Amniotic epithelial cell (primary cell): ENCODE measurements around the gene USP11.
"Not testable (repeated sequence)": the region's sequence is repeated elsewhere in the genome, so short reads cannot be mapped to it uniquely, and the experiment has no call there.

Experiments
- DNase-seq: peaks from one replicate; pipeline ENCODE4 v3.0.0-alpha.2; 2010; ENCODE audit warnings: low read depth

Gene USP11

DNA sequence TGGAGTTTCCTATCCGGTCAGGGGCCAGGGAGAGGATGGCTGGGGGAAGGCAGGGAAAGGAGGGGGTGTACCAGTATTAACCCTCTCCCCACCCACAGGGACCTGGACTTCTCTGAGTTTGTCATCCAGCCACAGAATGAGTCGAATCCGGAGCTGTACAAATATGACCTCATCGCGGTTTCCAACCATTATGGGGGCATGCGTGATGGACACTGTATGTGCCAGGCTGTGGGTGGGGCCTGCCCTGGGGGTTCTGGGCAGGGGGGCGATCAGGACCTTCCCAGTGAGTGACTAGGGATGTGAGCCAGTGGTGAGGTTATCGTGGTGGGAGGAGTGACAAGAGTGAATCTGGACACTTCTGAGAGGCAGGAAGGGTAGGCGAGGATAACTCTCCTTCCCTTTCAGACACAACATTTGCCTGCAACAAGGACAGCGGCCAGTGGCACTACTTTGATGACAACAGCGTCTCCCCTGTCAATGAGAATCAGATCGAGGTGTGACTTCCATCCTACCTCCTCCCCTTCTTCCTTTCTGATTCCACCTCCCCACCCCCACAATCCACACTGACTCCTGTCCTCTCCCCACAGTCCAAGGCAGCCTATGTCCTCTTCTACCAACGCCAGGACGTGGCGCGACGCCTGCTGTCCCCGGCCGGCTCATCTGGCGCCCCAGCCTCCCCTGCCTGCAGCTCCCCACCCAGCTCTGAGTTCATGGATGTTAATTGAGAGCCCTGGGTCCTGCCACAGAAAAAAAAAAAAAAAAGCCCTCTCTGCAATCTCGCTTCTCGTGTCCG, 14.6 kb downstream of the USP11 start:
- peak; percentile 73 for DNase-seq

DNA sequence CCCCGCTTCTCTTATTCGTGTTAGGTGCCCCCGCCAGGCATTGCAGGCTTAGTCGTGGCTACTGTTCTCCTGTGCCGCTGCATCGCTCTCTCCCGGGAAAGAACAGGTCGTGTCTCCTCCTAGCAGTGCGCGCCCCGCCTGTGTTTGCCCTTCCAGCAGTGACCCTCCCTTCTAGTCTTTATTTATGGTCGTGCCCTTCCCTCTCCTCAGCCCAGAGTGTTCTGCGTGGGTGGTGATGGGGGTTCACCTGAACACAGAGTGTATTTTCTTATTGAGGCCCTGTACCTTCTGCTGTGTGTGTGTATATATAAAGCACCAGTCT, 15.2 kb downstream of the USP11 start:
- no peak for DNase-seq

DNA sequence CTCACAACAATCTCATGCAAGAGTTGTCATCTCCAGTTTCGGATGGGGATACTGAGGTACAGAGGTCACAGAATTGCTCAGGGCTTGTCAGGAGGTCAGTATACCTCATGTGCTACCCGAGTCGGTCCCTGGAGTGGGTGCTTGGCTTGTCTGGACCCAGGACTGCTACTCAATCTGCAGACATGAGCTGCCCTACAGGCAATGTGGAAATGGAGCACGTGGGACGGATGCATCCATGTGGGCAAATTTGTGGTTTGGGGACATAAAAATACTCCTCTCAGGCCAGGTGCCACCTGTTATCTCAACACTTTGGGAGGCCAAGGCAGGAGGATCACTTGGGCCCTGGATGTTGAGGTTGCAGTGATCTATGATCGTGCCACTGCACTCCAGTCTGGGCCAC, 15.8 kb downstream of the USP11 start:
- DNase-seq = no peak

DNA sequence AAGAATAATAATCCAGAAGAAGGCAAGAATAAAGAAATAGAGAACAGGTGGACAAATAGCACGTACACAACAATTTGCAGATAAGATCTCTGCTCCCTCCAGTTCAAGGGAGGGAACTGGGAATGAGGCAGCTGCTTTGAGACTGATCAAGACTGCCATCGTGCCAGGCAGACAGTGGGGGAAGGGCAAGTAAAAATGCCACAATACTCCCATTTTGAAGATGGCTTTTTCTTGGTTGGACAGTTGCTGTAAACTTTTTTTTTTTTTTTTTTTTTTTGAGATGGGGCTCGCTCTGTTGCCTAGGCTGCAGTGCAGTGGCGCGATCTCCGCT, 17.2 kb downstream of the USP11 start:
- DNase-seq = no peak

DNA sequence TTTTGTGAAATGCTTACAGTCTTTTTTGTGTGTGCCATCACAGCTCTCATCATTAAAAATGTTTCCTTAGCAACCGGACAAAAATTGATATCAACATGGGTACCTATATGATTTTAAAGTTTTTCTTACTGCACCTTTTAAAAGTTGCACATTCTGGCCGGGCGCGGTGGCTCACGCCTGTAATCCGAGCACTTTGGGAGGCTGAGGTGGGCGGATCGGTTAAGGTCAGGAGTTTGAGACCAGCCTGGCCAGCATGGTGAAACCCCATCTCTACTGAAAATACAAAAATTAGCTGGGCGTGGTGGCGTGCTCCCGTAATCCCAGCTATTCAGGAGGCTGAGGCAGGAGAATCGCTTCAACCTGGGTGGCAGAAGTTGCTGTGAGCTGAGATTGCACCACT, 24.8 kb downstream of the USP11 start:
- DNase-seq = not testable (repeated sequence)

DNA sequence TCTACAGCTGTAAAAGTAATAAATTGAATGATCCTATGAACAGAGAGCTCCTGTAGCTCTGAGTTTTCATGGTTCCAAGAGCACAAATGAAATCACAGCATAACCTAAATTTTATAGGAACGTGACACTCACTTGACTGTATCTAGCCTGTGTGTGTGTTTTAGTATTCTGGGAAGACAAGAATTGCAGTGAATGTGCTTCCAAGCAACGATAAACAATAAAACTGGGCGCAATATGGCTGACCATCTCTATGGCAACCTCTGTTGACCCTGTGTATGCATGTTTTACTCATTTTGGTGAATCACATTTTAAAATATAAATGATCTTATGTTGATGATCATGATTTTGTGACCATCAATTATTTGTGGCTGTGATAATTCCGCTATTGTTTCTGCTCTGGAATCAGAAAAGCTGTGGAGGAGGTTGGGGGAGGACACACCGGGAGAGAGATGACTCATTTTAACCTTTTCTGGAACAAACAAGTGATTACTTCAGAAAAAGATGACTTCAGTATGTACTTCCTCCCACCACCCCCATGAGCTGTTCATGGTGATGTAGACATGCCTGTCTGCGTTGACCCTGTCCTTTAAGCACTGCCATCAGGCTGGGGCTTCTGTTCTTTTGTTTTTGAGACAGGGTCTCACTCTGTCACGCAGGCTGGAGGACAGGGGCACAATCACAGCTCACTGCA, 31.8 kb downstream of the USP11 start:
- DNase-seq = peak; percentile 82

DNA sequence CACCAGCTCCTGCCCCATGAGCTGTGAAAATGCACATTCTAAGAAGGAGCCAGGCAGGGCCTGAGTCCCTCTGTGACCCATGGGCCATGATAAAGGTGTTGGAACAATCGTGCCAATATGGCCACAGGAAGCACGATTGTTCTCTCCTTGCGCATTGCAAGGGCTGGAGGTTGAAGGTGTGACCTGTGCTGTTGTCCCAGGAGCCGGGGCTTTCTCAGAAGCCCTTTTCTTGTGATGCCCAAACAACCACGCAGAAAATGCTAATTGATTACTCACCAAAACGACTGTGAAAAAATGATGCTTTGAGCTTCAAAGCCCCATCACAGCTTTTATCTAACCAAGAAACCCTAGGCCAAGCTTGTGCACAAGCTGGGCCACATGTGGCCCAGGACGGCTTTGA, 33.8 kb downstream of the USP11 start:
- DNase-seq = no peak

DNA sequence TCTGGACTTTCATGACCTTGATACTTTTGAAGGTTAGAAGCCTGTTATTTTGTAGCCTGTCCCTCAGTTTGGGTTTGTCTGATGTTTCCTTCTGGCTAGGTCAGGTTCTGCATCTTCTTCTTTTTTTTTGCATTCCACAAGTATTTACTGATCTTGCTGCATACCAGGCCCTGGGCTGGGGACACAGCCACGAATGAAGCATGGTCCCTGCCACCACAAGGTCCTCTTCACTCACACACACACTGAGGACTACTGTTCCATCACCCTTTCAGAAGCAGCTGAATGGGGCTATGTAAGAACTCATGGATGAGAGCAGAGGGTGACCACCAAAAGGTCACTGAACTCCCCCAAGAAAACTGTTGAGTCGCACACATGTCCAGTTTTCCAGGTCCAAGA, 39.2 kb downstream of the USP11 start:
- DNase-seq = no peak

DNA sequence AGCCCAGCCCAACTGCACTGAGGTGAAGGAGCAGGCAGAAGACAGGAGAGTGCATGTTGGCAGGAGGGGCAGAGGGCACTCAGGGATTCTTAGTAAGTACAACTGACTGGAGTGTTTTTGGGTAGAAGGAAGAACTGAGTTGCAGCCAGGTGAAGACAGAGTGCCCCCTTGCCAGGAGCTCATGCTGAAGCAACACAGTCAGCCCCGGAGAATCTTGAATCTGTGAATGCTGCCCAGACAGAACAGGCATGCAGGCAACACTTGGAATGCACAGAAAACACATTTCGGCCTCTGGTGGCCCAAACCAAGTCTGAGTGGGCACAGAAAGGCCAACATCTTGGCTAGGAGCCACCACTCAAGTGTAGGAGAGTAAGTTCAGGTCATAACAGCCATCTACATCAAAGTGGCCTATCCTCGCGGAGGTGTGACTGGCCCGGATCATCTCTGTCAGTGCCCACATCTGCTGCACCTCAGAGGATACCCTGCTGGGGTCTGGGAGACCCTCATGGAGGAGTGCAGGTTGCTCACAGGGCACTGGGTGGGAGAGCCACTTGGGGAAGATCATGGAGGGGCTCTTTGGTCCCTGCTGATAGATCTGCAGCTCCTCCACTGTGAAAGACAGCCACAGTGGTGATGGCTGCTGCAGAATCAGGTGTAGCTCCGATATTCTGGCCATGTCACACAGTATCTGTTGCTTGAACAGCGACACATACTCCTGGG, 40.4 kb downstream of the USP11 start:
- no peak for DNase-seq

DNA sequence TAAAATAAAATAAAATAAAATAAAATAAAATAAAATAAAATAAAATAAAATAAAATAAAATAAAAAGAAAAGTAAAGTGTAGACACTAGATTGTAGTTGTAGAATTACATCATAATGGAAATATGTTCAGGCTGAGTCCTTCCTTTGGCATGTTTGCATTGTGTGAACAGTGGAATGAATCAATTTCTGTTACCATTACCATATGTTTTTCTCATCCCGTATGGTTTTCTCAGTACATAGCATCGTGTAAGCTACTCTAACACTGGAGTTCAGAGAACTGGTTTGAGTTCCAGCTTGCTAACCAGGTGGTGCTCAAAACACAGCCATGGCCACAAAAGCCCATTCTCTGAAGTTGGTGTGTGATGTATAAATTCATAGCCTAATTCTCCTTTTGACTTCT, 45.9 kb downstream of the USP11 start:
- DNase-seq = no peak

DNA sequence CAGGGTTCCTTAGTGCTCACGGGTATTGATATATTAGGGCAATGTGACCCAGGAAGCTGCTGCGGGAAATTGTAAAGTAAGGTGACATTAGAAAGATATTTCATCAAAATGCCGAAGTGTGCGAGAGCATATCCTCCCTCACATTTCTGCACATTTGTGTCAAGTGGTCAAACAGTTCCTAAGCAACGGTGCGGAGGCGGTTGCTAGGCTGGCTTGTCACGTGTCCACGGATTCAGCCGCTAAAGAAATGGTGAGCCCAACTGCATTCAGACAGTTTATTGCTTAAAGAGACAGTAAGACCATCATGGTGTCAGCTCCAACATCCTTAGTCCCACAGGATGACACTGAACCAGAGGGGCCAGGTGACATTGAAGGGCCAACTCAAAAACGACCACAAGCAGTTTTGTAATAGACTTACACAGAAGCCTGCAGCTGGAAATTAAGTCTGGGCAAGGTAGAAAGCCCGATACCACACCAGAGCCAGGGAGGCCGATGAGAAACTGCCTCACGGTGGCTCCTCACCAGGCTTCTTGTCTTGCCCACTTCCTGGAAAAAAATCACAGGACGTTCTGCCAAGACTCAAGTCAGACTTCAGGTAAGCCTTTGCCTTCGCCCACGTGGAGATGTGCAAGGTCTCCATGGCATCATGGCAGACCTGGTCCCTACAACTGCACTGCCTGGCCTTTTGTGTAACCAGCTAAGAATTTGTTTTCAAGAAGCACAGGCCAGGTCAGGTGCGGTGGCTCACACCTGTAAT, 50.4 kb downstream of the USP11 start:
- DNase-seq = peak; percentile 74

DNA sequence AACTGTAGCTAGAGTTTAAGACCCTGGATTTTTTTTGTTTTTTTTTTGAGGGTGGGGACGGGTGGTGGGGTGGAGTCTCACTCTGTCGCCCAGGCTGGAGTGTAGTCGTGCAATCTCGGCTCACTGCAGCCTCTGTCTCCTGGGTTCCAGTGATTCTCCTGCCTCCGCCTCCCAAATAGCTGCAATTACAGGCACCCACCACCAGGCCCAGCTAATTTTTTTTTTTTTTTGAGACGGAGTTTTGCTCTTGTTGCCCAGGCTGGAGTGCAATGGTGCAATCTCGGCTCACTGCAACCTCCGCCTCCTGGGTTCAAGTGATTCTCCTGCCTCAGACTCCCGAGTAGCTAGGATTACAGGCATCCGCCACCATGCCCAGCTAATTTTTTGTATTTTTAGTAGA, 51.8 kb downstream of the USP11 start:
- not testable (repeated sequence) for DNase-seq

DNA sequence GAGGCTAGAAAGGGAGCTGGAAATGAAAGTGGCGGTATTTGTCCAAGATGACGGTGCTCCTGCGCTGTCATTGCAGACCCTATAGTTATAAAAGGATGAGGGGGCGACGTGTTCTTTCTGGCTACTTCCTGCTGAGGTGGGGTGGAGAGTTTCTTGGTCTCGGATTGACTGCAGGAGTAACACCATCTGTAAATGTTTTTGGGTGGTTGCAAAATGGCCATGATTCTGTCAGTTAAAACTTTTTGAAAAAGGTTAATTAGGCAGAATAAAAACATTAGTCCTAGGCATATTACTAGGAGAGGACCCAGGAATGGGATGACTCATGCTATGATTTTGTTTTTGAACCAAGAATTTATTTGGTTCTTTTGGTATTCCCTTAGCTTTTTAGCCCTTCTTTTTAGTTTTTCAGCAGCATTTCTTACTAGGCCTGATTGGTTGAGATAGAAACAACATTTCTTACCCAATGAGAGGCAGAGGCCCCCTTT, 53.1 kb downstream of the USP11 start:
- DNase-seq = no peak

DNA sequence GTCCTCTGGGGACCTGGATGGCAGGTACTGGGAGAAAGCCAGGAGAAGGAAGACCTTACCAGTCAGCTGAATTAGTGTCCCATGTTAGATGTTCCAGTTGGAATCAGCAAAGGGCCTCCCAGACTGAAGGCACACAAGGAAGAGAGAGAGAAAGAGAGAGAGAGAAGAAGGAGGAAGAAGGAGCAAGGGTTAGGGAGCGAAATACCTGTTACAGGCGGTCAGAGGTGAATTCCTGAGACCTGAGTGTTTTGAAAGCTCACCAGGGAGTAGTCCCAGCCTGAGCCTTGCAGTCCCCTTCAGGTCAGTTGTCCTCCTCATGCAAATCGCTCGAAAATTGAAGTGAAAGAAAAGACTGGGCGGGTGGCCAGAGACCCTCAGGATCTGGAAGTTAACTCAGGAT, 60.3 kb downstream of the USP11 start:
- no peak for DNase-seq

DNA sequence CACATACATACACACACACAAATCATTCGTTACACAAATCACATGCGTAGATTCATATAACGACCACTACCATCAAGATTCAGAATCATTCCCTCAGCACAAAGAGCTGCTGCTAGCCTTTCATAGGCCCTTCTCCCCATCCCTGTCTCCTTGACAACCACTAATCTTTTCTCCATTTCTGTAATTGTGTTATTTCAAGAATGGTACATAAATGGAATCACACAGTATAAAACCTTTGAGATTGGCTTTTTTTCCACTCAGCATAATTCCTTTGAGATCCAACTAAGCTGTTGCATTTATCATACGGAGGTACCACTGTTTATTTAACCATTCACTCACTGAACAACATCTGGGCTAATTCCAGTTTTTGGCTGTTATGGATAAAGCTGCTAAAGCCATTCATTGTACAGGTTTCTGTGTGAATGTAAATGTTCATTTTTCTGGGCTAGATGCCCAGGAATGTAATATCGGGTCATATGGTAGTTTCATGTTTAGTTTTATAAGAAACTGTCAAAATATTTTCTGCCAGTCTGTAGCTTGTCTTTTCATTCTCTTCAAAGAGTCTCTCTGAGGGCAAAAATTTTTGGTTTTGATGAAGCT, 64.1 kb downstream of the USP11 start:
- DNase-seq = peak; percentile 21

DNA sequence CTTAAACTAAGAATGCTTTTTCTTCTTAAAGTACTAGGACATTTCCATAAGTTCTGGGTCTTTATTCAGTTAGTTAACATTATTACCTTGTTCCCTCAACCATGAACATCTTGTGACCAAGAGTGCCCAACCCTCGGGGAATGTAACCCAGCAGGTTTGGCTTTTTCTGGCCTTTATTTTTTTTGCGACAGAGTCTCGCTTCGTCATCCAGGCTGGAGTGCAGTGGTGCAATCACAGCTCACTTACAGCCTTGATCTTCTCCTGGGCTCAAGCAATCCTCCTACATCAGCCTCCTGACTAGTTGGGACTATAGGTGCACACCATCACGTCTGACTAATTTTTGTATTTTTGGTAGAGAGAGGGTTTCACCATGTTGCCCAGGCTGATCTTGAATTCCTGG, 65.1 kb downstream of the USP11 start:
- peak; percentile 18 for DNase-seq
